Stimulated activated CD8-positive, alpha-beta memory T cell treated with anti-CD3 and anti-CD28 coated beads, Interleukin-15, amount 100 ng/mL, for 4 hours (primary cell): ENCODE data around the gene SHISA4.
"Not testable (repeated sequence)": the region's sequence is repeated elsewhere in the genome, so short reads cannot be mapped to it uniquely, and the experiment has no call there.

Source experiments
- DNase-seq, 2 donors: peaks; one replicate each; pipeline ENCODE4 v3.0.0-alpha.2; 2020; ENCODE audit warnings: low read depth in 2 of 2

The SHISA4 gene

GRCh38 chr1:201928266-201928665, 39.6 kb downstream of the SHISA4 start:
- no peak for DNase-seq

GRCh38 chr1:201930137-201930536, 41.4 kb downstream of the SHISA4 start:
- no peak for DNase-seq

- DNase-seq: no peak
Observed at GRCh38 chr1:201930803-201931202, 42.1 kb downstream of the SHISA4 start.

- no peak for DNase-seq
Observed at GRCh38 chr1:201933840-201934430, 45.2 kb downstream of the SHISA4 start.

GRCh38 chr1:201937624-201938213, 49.0 kb downstream of the SHISA4 start:
- no peak for DNase-seq

GRCh38 chr1:201938440-201939035, 49.8 kb downstream of the SHISA4 start:
- no peak for DNase-seq

GRCh38 chr1:201939148-201939547, 50.5 kb downstream of the SHISA4 start:
- DNase-seq: no peak

- DNase-seq: no peak
Observed at GRCh38 chr1:201939574-201939973, 50.9 kb downstream of the SHISA4 start.

- DNase-seq: not testable (repeated sequence)
Observed at GRCh38 chr1:201940316-201940715, 51.6 kb downstream of the SHISA4 start.

- no peak for DNase-seq
Observed at GRCh38 chr1:201941420-201942128, 52.9 kb downstream of the SHISA4 start.

GRCh38 chr1:201942129-201942495, 53.4 kb downstream of the SHISA4 start:
- DNase-seq: no peak
